SH-SY5Y (cell line): ENCODE measurements around the gene RETNLB.

Experiments
- GATA2 ChIP-seq: IDR thresholded peaks from 2 replicates; pipeline ENCODE4 v1.6.1; 2011; ENCODE audit warnings: mild to moderate bottlenecking, low read depth, low read length
- GATA3 ChIP-seq: IDR thresholded peaks from 2 replicates; pipeline ENCODE4 v1.6.1; 2011; ENCODE audit warnings: low read depth, mild to moderate bottlenecking, low read length, moderate library complexity

Gene RETNLB

GRCh38 chr3:108757404-108757982 is at the start of gene RETNLB:
TSS of gene RETNLB (minus strand) at chr3:108757410. CDS start at chr3:108757185, 225 bp downstream.
- TF ChIP-seq GATA2 (no peak), GATA3 (no peak)

GRCh38 chr3:108806316-108806715 is 49.1 kb upstream of the RETNLB start:
- TF ChIP-seq GATA3 (no peak), GATA2 (peak; percentile 27; the same call in 1 of the 2 replicates)

- TF ChIP-seq GATA3 (no peak), GATA2 (no peak)
Observed at GRCh38 chr3:108804966-108805365, 47.8 kb upstream of the RETNLB start.

- TF ChIP-seq GATA3 (no peak), GATA2 (no peak)
Observed at GRCh38 chr3:108804437-108804836, 47.2 kb upstream of the RETNLB start.

- TF ChIP-seq GATA3: no peak
- no peak for TF ChIP-seq GATA2
Observed at GRCh38 chr3:108791473-108791872, 34.3 kb upstream of the RETNLB start.

GRCh38 chr3:108780235-108780634 is 23.0 kb upstream of the RETNLB start:
- TF ChIP-seq GATA3 (no peak), GATA2 (no peak)

- TF ChIP-seq GATA3 (no peak), GATA2 (no peak)
Observed at GRCh38 chr3:108779496-108779895, 22.3 kb upstream of the RETNLB start.

GRCh38 chr3:108775649-108776048 is 18.4 kb upstream of the RETNLB start:
- TF ChIP-seq GATA2 (no peak), GATA3 (no peak)

- TF ChIP-seq GATA2: no peak
- no peak for TF ChIP-seq GATA3
Observed at GRCh38 chr3:108767253-108767652, 10.0 kb upstream of the RETNLB start.

GRCh38 chr3:108755686-108756085 is 1.5 kb downstream of the RETNLB start:
- TF ChIP-seq GATA3 (no peak), GATA2 (no peak)

- TF ChIP-seq GATA2: no peak
- TF ChIP-seq GATA3: no peak
Observed at GRCh38 chr3:108744762-108745161, 12.4 kb downstream of the RETNLB start.

GRCh38 chr3:108742929-108743328 is 14.3 kb downstream of the RETNLB start:
- TF ChIP-seq GATA3 (no peak), GATA2 (no peak)

GRCh38 chr3:108736821-108737220 is 20.4 kb downstream of the RETNLB start:
- no peak for TF ChIP-seq GATA2
- no peak for TF ChIP-seq GATA3

- no peak for TF ChIP-seq GATA2
- no peak for TF ChIP-seq GATA3
Observed at GRCh38 chr3:108728934-108729333, 28.3 kb downstream of the RETNLB start.

GRCh38 chr3:108728105-108728504 is 29.1 kb downstream of the RETNLB start:
- peak; percentile 55 for TF ChIP-seq GATA3
- TF ChIP-seq GATA2: peak; percentile 38; the same call in 1 of the 2 replicates

- TF ChIP-seq GATA2: no peak
- TF ChIP-seq GATA3: no peak
Observed at GRCh38 chr3:108724101-108724500, 33.1 kb downstream of the RETNLB start.

- TF ChIP-seq GATA3 (no peak), GATA2 (no peak)
Observed at GRCh38 chr3:108722724-108723123, 34.5 kb downstream of the RETNLB start.
